HEK293 (cell line): ENCODE data around the gene SLC25A12.

Experiments
- CTCF ChIA-PET: fragments of 350-600 bp; formaldehyde crosslinking; extraction: SDS; loops from one replicate; lab custom pipeline; 2021; ENCODE audit warnings: antibody characterized with exemption; lab: Yijun Ruan, JAX
- POLR2A ChIA-PET: fragments of 300-600 bp; formaldehyde crosslinking; extraction: SDS; loops from one replicate; lab custom pipeline; 2020; ENCODE audit warnings: antibody characterized with exemption, inconsistent platforms; lab: Yijun Ruan, JAX
- H3K27ac ChIP-seq: fragments of 200-500 bp; sonication (Bioruptor generic); 2 replicates; pipeline ENCODE4 v1.5.1; 2014; ENCODE audit warnings: low read depth, low read length, control low read depth, inconsistent platforms; ENCODE audit errors: extremely low read depth
- H3K36me3 ChIP-seq, 2 experiments: fragments of 200-500 bp in 1 of 2; sonication (Bioruptor generic) in 1 of 2; 1 replicate in 1 of 2; 2 replicates in 1 of 2; pipeline ENCODE4 v1.5.1; 2014 to 2017; ENCODE audit warnings: inconsistent platforms in 2 of 2, low read length in 2 of 2; ENCODE audit not compliant: control insufficient read depth in 2 of 2, insufficient read depth in 1 of 2
- H3K4me1 ChIP-seq: fragments of 200-500 bp; sonication (Bioruptor generic); 2 replicates; pipeline ENCODE4 v1.5.1; 2014; ENCODE audit warnings: mild to moderate bottlenecking, low read length, inconsistent platforms; ENCODE audit not compliant: control insufficient read depth, insufficient read depth
- H3K4me3 ChIP-seq: 2 replicates; pipeline ENCODE4 v1.5.1; 2011; ENCODE audit warnings: low read depth, mild to moderate bottlenecking, control low read depth, low read length, moderate library complexity
- H3K9me3 ChIP-seq: fragments of 200-500 bp; sonication (Bioruptor generic); 2 replicates; pipeline ENCODE4 v1.5.1; 2014; ENCODE audit warnings: low read depth, low read length, inconsistent platforms; ENCODE audit not compliant: control insufficient read depth, insufficient read depth
- FEZF1 ChIP-seq: fragments of 450-650 bp; formaldehyde crosslinking; IDR thresholded peaks from 2 replicates; pipeline ENCODE4 v1.5.1; 2016; ENCODE audit warnings: missing biosample characterization, missing genetic modification characterization
- MYNN ChIP-seq: fragments of 450-650 bp; formaldehyde crosslinking; IDR thresholded peaks from 2 replicates; pipeline ENCODE4 v1.5.1; 2016; ENCODE audit warnings: missing biosample characterization, missing genetic modification characterization, borderline replicate concordance
- OSR2 ChIP-seq: fragments of 450-650 bp; formaldehyde crosslinking; IDR thresholded peaks from 2 replicates; pipeline ENCODE4 v1.5.1; 2016; ENCODE audit warnings: missing biosample characterization, missing genetic modification characterization
- PRDM4 ChIP-seq: fragments of 450-650 bp; formaldehyde crosslinking; IDR thresholded peaks from 2 replicates; pipeline ENCODE4 v1.5.1; 2017; ENCODE audit warnings: missing biosample characterization, missing genetic modification characterization
- SCRT1 ChIP-seq: fragments of 450-650 bp; formaldehyde crosslinking; IDR thresholded peaks from 2 replicates; pipeline ENCODE4 v1.5.1; 2016; ENCODE audit warnings: missing biosample characterization, missing genetic modification characterization, borderline replicate concordance
- ZBTB1 ChIP-seq: fragments of 450-650 bp; formaldehyde crosslinking; IDR thresholded peaks from 2 replicates; pipeline ENCODE4 v1.5.1; 2016; ENCODE audit warnings: missing biosample characterization, missing genetic modification characterization
- ZBTB11 ChIP-seq: fragments of 450-650 bp; formaldehyde crosslinking; conservative IDR thresholded peaks from 2 replicates; pipeline ENCODE4 v1.5.1; 2016; ENCODE audit warnings: low read depth, missing biosample characterization, missing genetic modification characterization
- ZBTB26 ChIP-seq: fragments of 450-650 bp; formaldehyde crosslinking; optimal IDR thresholded peaks from 2 replicates; pipeline ENCODE3; 2016; ENCODE audit warnings: missing biosample characterization, mild to moderate bottlenecking, missing genetic modification characterization
- ZBTB7A ChIP-seq: fragments of 450-650 bp; formaldehyde crosslinking; IDR thresholded peaks from 2 replicates; pipeline ENCODE4 v1.5.1; 2016; ENCODE audit warnings: low read depth, missing biosample characterization, missing genetic modification characterization
- ZBTB8A ChIP-seq: fragments of 450-650 bp; formaldehyde crosslinking; IDR thresholded peaks from 2 replicates; pipeline ENCODE4 v1.5.1; 2016; ENCODE audit warnings: missing biosample characterization, missing genetic modification characterization
- ZIC2 ChIP-seq: fragments of 450-650 bp; formaldehyde crosslinking; IDR thresholded peaks from 2 replicates; pipeline ENCODE4 v1.5.1; 2016; ENCODE audit warnings: missing biosample characterization, missing genetic modification characterization
- ZNF140 ChIP-seq: fragments of 450-650 bp; formaldehyde crosslinking; IDR thresholded peaks from 2 replicates; pipeline ENCODE4 v1.5.1; 2016; ENCODE audit warnings: missing biosample characterization, missing genetic modification characterization
- ZNF16 ChIP-seq: fragments of 450-650 bp; formaldehyde crosslinking; IDR thresholded peaks from 2 replicates; pipeline ENCODE4 v1.5.1; 2016; ENCODE audit warnings: low read depth, missing biosample characterization, missing genetic modification characterization
- ZNF350 ChIP-seq: fragments of 450-650 bp; formaldehyde crosslinking; IDR thresholded peaks from 2 replicates; pipeline ENCODE4 v1.5.0; 2017; ENCODE audit warnings: missing biosample characterization, mild to moderate bottlenecking, missing genetic modification characterization
- ZNF354C ChIP-seq: fragments of 450-650 bp; formaldehyde crosslinking; IDR thresholded peaks from 2 replicates; pipeline ENCODE4 v1.5.1; 2016; ENCODE audit warnings: missing biosample characterization, missing genetic modification characterization, low read depth, borderline replicate concordance
- ZNF362 ChIP-seq: fragments of 450-650 bp; formaldehyde crosslinking; IDR thresholded peaks from 2 replicates; pipeline ENCODE4 v1.5.1; 2016; ENCODE audit warnings: missing biosample characterization, missing genetic modification characterization
- ZNF37A ChIP-seq: fragments of 450-650 bp; IDR thresholded peaks from 2 replicates; pipeline ENCODE4 v1.5.1; 2018; ENCODE audit warnings: missing biosample characterization, missing genetic modification characterization
- ZNF391 ChIP-seq: fragments of 450-650 bp; formaldehyde crosslinking; IDR thresholded peaks from 2 replicates; pipeline ENCODE4 v1.5.1; 2016; ENCODE audit warnings: low read depth, missing biosample characterization, missing genetic modification characterization, borderline replicate concordance
- ZNF394 ChIP-seq: fragments of 450-650 bp; formaldehyde crosslinking; IDR thresholded peaks from 2 replicates; pipeline ENCODE4 v1.5.1; 2016; ENCODE audit warnings: missing biosample characterization, missing genetic modification characterization, mild to moderate bottlenecking, moderate library complexity, borderline replicate concordance
- ZNF488 ChIP-seq: fragments of 450-650 bp; formaldehyde crosslinking; IDR thresholded peaks from 2 replicates; pipeline ENCODE4 v1.5.1; 2016; ENCODE audit warnings: missing biosample characterization, missing genetic modification characterization
- ZNF529 ChIP-seq: fragments of 450-650 bp; formaldehyde crosslinking; IDR thresholded peaks from 2 replicates; pipeline ENCODE4 v1.5.1; 2017; ENCODE audit warnings: missing genetic modification characterization, missing biosample characterization; ENCODE audit not compliant: insufficient replicate concordance
- ZNF548 ChIP-seq: fragments of 450-650 bp; formaldehyde crosslinking; IDR thresholded peaks from 2 replicates; pipeline ENCODE4 v1.5.1; 2016; ENCODE audit warnings: missing biosample characterization, missing genetic modification characterization
- ZNF645 ChIP-seq: fragments of 450-650 bp; formaldehyde crosslinking; IDR thresholded peaks from 2 replicates; pipeline ENCODE4; 2016; ENCODE audit warnings: missing biosample characterization, missing genetic modification characterization
- ZNF677 ChIP-seq: fragments of 450-650 bp; IDR thresholded peaks from 2 replicates; pipeline ENCODE4 v1.5.0; 2018; ENCODE audit warnings: missing biosample characterization, mild to moderate bottlenecking, missing genetic modification characterization, moderate library complexity
- ZNF776 ChIP-seq: fragments of 450-650 bp; formaldehyde crosslinking; IDR thresholded peaks from 2 replicates; pipeline ENCODE4 v1.5.0; 2017; ENCODE audit warnings: missing biosample characterization, missing genetic modification characterization, borderline replicate concordance

Gene SLC25A12

GRCh38 chr2:171923206-171923605 lies 29.2 kb upstream of the SLC25A12 start (continued):
- no peak for TF ChIP-seq ZNF354C (tag by site-specific recombination)
- TF ChIP-seq ZBTB7A, result no peak
- no peak for TF ChIP-seq ZNF391 (tag by site-specific recombination)
- peak; percentile 21; the same call in 1 of the 2 replicates for TF ChIP-seq FEZF1 (tag by site-specific recombination)
- no peak for TF ChIP-seq MYNN (tag by site-specific recombination)
- peak; percentile 90 for TF ChIP-seq ZBTB11 (tag by site-specific recombination)
- no peak for TF ChIP-seq ZNF350 (tag by site-specific recombination)
- TF ChIP-seq ZNF362, result peak; percentile 81; the same call in 1 of the 2 replicates
- no peak for TF ChIP-seq ZNF776 (tag by site-specific recombination)

- Histone ChIP-seq H3K27ac (peak within 1 kb of the TSS; percentile 91), H3K4me1 (peaks cover 2% of the 10 kb centered on the region), H3K9me3 (no peaks in the 10 kb centered on the region), H3K36me3 (peaks cover 21 to 23% of the 10 kb centered on the region in 2 experiments), H3K4me3 (peak within 1 kb of the TSS; percentile 84)
- POLR2A ChIA-PET, result interaction anchor here (0.6 to 3.9 kb wide), 9 partner anchors 10 to 198 kb away, joined by 3 to 82 read pairs (median 4); partner anchors contain the start of genes DLX1, DLX2 and SLC25A12
- CTCF ChIA-PET, result interaction anchor here (0.5 to 1.6 kb wide), 5 partner anchors 29 to 214 kb away, joined by 3 to 4 read pairs (median 3); partner anchors contain the start of gene DLX2
- TF ChIP-seq ZNF488 (tag by site-specific recombination) (no peak), ZBTB8A (tag by site-specific recombination) (peak; percentile 93), OSR2 (no peak), ZNF37A (no peak), ZNF548 (tag by site-specific recombination) (no peak), ZBTB26 (tag by site-specific recombination) (peak; percentile 84), PRDM4 (tag by site-specific recombination) (no peak), ZNF677 (tag by site-specific recombination) (no peak), ZNF529 (tag by site-specific recombination) (no peak), ZNF645 (tag by site-specific recombination) (no peak), ZIC2 (tag by site-specific recombination) (no peak), SCRT1 (no peak), ZNF394 (tag by site-specific recombination) (peak; percentile 43; the same call in 1 of the 2 replicates), ZNF16 (tag by site-specific recombination) (no peak), ZBTB1 (tag by site-specific recombination) (no peak; the same call in 1 of the 2 replicates), ZNF140 (tag by site-specific recombination) (no peak)
These were observed 28.4 kb upstream of the SLC25A12 start, which contains the start of gene HAT1 for GRCh38 chr2:171922230-171923022. Gene HAT1, plus strand, starts transcription at chr2:171922461. Its CDS starts 40 bp downstream, at chr2:171922501.
